RKO (cell line): ENCODE data around the gene SHC4.
"Not testable (repeated sequence)": the region's sequence is repeated elsewhere in the genome, so short reads cannot be mapped to it uniquely, and the experiment has no call there.

Source experiments
- DNase-seq: peaks from one replicate; pipeline ENCODE4 v3.0.0-alpha.2; 2016; ENCODE audit warnings: low spot score

SHC4 gene

DNA sequence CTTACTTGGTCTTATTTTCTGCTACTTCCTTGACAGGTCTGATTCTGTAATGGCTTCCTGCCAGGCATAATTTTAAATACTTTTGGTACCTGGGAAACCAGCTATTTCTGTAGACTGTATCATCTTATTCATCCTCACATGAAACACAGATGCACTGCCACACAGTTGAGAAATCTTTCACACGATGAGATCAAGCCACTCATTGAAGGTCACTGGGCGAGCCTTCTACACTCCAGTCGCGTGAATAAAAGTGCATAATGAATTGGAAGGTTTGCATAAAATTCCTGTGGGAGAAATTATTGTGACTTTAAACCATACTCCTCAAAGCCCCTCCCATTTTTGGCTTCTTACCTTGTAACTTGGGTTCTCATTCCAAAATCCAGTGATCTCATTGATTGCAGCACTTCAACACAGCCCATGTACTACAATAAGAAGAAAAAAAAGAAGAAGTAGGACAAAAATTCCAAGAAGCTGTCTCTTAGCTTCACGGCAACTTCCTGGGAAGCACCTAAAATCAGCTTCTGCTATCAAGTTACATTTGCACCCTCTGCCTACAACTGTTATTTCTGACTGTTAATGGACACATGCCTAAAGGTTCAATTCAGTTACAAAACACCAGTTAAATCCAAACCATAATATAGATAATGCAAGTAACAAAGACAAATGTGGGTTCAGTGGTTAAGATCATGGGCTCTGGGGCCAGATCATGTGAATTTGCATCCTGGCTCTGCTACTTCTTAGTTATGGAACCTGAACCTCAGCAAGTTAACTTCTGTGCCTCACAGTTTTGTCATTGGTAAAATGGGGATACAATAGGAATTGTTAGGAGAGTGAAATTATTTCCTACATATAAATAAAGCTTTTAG, 39.0 kb downstream of the SHC4 start:
- no peak for DNase-seq

DNA sequence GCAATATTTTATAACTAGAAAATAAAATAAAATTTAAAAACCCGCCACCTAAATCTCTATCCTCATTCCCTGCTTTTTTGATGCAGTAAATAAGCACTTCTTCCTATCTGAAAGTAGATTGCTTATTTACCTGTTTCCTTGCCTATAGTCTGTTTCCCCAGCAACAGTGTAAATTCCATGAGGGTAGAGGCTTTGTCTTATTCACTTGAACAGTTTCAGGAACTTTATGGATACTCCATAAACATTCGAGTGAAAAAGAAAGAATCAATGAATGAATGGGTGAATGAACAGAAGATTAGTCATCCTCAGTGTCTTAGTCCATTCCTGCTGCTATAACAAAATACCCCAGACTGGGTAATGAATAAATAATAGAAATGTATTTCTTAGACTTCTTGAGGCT, 41.7 kb downstream of the SHC4 start:
- no peak for DNase-seq

DNA sequence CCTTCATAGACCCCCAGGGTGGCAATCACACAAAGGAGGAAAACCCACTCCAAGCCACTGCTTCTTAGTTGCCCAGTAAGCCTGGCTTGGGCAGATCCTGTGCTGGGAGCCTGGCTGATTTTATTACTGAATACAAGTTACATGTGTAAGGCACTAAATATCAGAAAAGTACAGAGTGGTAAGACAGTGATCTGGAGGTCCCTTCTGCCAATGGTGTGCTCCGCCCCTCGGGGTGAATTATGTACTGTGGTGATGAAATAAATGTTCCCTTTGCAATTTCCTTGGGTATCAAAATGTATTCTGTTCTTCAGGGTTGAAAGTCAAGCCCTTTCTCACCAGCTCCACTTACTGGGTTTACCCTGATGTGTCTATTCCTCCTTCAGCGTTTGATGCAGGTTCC, 47.0 kb downstream of the SHC4 start:
- no peak for DNase-seq

DNA sequence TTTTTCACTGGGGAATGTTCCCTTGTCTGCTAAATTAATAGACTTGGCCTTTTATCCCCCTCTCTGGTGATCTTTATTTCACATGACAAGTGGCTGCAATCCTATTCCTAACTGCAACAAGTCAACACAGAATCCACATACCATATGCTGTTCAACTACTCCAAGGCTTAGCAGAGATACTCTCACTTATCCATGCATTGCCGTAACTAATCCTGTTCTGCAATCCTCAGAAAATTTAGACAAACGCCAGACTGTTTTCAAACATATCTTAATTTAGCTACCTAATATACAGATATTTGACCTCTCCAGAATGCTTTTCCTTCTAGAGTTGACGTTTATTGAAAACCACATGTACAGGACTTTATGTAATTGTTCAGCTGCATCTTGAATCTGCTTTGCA, 47.9 kb downstream of the SHC4 start:
- no peak for DNase-seq

DNA sequence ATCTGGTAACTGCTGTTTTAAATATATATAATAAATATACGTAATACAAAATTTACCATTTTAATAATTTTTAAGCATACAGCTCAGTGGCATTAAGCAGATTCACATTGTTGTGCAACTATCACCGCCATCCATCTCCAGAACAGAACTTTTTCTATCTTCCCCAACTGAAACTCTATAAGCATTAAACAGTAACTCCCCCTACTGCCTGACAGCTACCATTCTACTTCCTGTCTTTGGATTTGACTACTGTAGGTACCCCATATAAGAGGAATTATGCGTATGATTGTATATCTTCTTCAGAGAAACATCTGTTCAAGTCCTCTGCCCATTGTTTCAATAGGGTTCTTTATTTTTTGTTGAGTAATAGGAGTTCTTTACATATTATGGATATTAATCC, 49.0 kb downstream of the SHC4 start:
- DNase-seq: no peak

DNA sequence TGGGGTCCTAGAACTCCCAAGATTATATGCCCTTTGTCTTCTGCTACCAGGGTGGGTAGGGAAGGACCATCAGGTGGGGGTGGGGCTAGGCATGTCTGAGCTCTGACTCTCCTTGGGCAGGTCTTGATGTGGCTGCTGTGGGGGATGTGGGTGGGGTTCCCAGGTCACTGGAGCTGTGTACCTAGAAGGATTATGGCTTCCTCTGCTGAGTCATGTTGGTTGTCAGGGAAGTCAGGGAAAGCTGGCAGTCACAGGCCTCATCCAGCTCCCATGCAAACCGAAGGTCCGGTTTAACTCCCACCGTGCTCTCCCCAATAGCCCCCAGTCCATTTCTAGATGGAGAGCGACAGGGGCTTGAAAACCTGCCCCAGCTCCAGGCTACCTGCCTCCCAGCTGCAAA, 50.6 kb downstream of the SHC4 start:
- no peak for DNase-seq

DNA sequence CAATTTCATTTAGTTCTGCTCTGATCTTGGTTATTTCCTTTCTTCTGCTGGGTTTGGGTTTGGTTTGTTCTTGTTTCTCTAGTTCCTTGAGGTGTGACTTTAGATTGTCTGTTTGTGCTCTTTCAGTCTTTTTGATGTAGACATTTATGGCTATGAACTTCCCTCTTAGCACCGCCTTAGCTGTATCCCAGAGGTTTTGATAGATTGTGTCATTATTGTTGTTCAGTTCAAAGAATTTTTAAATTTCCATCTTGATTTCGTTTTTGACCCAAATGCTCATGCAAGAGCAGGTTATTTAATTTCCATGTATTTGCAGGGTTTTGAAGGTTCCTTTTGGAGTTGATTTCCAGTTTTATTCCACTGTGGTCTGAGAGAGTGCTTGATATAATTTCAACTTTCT, 53.2 kb downstream of the SHC4 start:
- DNase-seq: not testable (repeated sequence)

DNA sequence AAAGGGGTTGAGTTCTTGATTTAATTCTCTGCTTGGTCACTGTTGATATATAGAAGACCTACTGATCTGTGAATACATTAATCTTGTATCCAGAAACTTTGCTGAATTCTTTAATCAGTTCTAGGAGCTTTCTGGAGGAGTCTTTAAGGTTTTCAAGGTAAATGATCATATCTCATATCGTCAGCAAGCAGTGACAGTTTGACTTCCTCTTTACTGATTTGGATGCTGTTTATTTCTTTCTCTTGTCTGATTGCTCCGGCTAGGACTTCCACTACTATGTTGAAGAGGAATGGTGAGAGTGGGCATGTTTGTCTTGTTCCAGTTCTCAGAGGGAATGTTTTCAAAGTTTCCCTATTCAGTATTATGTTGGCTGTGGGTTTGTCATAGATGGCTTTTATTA, 54.4 kb downstream of the SHC4 start:
- DNase-seq: not testable (repeated sequence)

DNA sequence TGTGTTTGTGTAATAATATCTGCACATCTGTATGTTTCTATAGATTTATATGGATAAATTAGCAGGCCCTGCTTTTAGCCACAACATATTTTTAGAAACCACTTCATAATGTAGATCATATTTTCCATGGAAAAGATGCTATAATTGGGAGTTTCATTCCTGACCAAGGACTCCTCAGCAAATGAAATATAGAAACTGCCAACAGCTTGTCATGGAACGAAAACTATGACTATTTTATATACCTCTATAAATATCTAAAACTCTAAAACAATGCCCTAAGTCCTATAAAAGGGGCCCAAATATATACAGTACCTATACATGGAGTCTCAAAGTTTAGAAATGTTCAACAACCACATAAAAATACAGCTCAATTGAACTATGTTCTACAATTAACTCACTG, 57.9 kb downstream of the SHC4 start:
- DNase-seq: no peak

DNA sequence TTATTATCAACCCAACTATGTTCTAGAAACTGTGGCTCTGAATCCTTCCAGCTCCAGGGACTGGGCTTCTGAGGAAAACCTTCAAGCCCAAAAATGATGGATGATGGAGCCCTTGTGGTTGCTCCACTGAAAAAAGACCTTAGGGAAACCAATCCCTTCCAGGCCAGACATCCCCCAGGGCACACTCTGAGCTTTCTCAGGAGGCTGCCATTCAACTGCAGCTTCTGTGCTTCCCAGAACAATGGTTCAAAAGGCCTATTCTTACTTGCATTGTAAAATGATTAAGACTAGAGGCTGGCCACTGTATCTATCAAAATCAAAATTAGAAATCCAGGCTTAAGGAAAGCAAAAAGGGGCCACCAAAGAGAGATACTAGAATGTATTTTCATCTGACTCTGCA, 58.5 kb downstream of the SHC4 start:
- DNase-seq: no peak

DNA sequence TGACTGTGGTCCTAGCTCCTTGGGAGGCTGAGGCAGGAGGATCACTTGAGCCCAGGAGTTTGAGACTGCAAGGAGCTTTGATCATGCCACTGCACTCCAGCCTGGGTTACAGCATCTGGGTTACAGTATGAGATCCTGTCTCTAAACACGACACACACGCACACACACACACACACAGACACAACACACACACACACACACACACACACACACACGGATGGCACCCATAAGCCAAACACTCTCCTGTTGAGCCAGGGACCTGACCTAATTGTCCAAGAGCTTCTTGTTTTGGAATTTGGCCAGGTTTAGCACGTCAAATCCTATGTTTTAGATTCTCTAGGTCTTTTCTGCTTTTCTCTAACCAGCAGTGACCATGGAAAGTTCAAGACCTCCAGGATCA, 59.0 kb downstream of the SHC4 start:
- no peak for DNase-seq

DNA sequence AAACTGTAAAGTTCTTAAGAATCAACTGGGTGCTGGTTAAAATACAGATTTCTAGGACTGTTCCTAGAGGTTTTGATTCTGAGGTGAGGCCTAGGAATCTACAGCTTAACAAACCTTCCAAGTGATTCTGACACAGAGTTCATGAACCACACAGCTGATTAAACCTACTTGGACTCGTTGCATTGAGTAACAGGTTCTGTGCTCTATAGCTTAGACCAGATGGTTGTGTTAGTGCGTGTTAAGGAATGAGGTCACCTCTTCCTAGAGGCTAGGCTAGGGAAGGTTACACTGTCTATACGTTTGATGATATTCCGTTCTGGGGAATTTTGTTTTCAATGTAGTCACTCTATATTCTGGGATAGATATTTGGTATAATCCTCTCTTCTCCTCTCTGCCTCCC, 63.9 kb downstream of the SHC4 start:
- DNase-seq: no peak

DNA sequence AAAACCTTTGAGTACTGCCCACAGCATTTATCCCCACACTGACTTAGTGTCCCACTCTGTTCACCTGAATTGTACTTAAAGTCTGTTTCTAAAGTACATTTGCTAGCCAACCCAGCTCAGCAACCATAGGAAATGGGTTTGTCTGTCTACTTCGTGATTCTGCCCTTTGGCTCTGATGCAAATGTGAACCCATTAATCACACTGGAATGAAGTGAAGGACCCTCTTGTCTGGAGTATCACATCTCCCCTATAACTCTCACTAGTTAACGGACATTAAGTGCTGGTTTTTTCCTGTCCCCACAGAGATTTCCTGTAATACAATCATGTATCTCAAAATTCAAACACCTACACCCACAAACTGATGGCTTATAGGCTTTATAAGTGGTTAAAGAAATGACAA, 65.3 kb downstream of the SHC4 start:
- DNase-seq: no peak

DNA sequence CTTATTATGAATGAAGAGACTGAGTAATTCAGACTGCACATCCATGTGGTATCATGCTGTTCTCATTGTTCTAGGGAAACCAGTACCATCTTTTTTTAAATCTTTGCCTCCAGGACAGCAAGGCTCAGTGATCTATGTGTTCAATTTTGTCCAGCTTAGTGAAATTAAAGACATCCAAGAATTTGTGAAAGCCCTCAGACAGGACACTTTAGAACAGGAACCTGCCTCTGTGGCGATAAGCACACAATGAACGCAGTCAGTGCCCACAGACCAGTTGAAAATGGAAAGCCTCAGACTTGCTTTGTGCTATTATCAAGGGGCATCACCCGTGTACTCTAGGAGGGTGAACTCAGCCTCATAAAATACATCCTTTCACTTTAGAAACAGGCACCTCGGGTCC, 65.7 kb downstream of the SHC4 start:
- DNase-seq: no peak

DNA sequence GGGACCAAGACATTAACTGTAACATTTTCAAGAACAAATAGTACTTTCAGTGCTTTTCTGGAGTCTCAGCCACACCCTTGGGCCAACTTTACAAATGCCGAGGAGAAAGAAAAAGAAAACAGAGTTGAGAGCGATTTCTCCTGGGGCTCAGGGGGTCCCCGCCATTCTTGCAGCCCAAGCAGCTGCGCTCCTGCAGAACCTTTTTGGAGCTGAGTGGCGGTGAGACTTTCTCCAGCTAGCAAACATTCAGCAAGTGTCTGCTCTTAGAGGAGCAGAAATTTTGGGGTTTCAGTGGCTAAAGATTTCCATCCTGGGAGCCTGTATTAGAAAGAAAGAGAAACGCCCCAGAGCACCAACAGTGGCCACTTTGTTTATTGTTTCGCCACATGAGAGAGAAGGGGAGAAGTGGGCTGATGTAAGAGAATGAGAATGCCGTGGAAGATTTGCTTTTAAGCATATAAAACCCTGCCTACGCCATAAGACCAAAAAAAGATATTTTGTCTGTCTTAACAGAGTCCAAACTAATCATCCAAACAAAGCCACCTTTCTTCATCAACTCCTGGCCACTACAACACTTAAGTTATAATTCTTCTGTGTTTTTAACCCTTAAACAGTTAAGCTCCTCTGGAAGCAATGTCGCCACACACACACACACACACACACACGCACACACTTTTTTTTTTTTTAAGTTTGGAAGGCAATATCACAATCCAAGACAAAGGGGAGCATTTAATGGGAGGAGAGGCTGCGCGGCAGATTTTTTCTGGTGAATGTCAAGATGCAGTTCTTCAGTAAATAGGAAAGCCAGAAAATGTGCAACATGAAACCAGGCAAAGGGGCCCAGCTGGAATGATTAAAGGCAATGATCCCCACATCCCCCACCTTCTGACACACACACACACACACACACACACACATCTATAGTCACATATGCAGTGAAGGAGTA, 66.6 kb downstream of the SHC4 start:
- no peak for DNase-seq

DNA sequence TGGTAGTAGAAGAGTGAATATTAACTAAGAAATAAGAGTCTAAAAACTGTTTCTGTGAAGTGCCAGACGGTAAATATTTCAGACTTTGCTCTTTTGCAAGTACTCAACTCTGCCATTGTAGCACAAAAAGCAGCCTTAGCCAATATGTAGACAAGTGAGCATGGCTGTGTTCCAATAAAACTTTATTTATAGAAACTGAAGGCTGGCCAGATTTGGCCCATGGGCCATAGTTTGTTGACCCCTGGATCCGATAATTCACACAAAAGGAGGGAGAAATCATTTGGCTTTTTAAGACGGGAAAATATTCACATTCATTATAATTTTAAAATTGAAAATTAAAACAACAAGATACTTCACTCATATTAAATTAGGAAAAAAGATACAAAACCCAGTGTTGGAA, 70.4 kb downstream of the SHC4 start:
- DNase-seq: no peak

DNA sequence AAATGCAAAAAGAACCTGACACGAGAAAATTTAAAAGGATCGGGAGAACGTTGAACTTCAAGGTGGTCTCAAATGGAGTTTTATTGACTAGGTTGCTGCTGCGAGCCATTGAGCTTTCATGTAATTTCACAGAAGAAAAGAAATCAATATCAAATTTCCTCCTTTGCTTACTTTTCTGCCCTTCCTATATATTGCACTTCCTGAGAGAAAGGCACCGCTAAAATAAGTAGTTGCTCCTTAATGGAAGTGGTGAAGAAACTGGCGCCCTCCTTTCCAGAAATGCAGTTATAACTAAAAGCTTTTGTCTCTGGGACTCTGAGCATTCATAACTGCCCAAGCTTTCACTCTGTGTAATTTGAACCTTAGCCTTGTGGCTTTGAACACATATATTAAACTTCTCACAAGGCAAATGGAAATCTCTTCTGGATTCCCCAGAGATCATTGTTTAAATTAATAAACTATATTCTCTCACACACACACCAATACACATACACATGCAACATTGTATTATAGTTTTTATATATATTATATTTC, 72.4 kb downstream of the SHC4 start:
- DNase-seq: no peak

DNA sequence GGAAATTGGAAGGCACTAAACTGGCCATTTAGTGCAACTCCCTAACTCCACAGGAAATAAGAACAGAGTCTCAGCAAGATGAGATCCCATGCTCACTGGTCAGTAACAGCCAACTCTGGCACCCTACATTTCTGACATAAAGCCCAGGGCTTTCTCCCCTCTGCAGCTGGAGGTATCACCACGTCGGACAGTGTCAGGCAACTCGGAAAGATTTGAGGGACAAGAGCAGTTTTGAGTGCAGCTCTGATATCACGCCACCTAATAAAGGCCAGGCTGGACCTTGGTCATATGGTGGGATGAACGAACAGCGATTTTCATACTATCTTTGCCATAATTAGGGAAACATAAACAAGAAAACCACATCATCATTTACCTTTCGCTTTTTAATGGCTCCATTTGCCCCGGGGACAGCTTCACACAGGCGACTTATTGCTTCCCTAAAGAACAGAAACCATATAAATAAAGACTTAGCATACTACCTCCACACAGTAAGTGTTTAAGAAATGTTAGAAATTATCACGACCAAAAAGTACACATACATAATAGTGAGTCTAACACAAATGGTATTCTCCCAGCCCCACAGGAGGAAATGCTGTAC, 73.2 kb downstream of the SHC4 start:
- DNase-seq: no peak

DNA sequence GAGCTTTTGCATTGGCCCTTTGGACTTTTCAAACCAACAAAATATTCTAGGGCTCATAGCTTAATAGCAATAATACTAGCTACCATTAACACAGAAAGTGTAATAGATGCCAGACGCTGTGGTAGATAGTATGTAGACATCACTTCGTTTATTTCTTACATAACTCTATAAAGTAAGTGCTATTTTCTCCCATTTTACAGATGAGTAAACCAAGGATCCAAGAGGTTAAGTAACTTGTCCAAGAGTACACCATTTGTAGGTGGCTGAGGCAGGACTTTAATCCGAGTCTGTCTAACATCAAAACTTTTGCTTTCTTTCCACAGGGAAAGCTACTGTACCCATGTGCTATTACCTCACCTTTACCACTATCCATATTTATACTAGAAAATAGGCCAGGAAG, 73.8 kb downstream of the SHC4 start:
- no peak for DNase-seq

DNA sequence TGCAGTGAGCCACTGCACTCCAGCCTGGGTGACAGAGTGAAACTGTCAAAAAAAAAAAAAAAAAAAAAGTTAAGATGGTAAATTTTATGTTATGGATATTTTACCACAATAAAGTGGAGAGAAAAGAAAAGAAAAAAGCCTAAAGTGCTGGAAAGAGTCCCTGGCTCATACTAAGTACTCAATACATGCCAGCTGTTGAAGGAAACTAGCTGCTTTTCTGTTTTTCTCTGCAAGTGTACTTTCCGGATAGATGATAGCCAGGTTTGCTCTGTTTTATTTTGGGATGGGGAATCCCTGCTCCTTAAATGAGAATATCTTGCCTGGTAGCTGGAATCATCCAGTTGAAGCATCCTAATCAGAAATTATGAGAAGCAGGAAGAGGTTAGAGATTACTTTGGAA, 74.9 kb downstream of the SHC4 start:
- DNase-seq: no peak

DNA sequence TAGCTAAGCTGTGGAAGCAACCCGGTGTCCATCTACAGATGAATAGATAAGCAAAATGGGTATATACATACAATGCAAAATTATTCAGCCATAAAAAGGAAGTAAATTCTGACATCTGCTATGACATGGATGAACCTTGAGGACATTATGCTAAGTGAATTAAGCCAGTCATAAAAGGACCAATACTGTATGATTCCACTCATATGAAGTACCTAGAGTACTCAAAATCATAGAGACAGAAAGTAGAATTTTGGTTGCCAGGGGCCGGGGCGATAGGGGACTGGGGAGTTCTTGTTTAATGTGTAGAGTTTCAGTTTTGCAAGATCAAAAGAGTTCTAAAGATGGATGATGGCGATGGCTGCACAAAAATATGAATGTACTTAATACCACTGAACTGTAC, 75.5 kb downstream of the SHC4 start:
- no peak for DNase-seq

DNA sequence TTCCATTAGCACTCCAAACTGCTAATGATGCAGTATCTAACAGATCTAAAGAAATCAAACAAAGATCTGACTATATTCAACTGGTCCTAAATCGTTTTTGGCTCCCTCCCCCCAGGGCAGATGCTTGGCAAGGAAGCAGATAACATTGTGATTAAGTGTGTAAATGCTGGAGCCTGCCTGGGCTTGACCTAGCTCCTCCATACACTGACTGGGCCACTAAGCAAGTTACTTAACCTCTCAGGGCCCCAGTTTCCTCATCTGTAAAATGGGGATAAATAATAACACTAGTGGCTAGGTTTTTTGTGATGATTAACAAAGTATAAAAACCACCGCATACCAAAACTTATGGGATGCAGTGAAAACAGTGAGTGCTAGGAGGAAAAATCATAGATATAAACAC, 76.6 kb downstream of the SHC4 start:
- DNase-seq: no peak

DNA sequence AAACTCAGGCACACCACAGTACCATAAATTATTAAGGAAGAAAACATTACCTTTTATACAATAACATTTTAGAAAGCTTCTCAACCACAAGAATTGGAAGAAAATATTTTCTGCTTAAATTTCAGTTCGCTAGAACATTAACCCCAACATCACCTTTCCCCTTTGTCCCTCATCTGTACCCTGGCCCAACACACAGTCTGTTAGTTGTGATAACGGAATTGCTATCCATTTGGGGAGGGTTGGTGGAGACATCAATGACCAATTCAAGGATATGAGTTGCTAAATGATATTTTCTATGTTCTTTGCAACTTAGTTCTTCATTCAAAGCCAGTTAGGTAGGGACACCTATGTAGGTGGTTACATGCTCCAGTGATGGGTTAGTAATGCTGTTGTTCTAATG, 80.0 kb downstream of the SHC4 start:
- DNase-seq: no peak
